Glutamatergic neuron (in vitro differentiated cells): ENCODE measurements around the gene AHNAK2. TPM values are rescaled to one million over a fixed set of nuclear protein-coding genes. Genes with fewer than 3 reads are reported as not detected.

Experiments used
- DNase-seq: peaks from one replicate; pipeline ENCODE4 v3.0.0; 2022
- H3K27ac Mint-ChIP-seq: one replicate; pipeline ENCODE4 v1.8.0; 2020; ENCODE audit warnings: mild to moderate bottlenecking, mixed read lengths, inconsistent platforms; ENCODE audit not compliant: unreplicated experiment
- H3K27me3 Mint-ChIP-seq: one replicate; pipeline ENCODE4 v1.8.0; 2020; ENCODE audit warnings: mild to moderate bottlenecking, moderate library complexity, mixed read lengths, inconsistent platforms; ENCODE audit not compliant: unreplicated experiment
- H3K36me3 Mint-ChIP-seq: one replicate; pipeline ENCODE4 v1.8.0; 2020; ENCODE audit warnings: mild to moderate bottlenecking, mixed read lengths, inconsistent platforms; ENCODE audit not compliant: unreplicated experiment
- H3K4me1 Mint-ChIP-seq: one replicate; pipeline ENCODE4 v1.8.0; 2020; ENCODE audit warnings: mild to moderate bottlenecking, low read depth, mixed read lengths, inconsistent platforms; ENCODE audit not compliant: unreplicated experiment
- H3K4me3 Mint-ChIP-seq: one replicate; pipeline ENCODE4 v1.8.0; 2020; ENCODE audit warnings: mild to moderate bottlenecking, mixed read lengths, inconsistent platforms; ENCODE audit not compliant: unreplicated experiment
- H3K9me3 Mint-ChIP-seq: one replicate; pipeline ENCODE4 v1.8.0; 2020; ENCODE audit warnings: mild to moderate bottlenecking, moderate library complexity, mixed read lengths, inconsistent platforms; ENCODE audit not compliant: unreplicated experiment
- CTCF ChIP-seq: fragments of 200-600 bp; sonication (generic); IDR thresholded peaks from one replicate; pipeline ENCODE4 v1.5.0; 2021; ENCODE audit not compliant: partially characterized antibody, unreplicated experiment
- total RNA-seq: library from RNA; stranded (reverse); fragmentation: NEBNext Ultra II Directional; extraction: Animal tissue kit (Norgen Biotek cat#: 25700); gene quantifications from one replicate; pipeline ENCODE4 v1.2.1, GENCODE V29; 2021; ENCODE audit not compliant: unreplicated experiment

AHNAK2 gene
- total RNA-seq, 1 donor from 2014 or later: 44.8 TPM

DNA sequence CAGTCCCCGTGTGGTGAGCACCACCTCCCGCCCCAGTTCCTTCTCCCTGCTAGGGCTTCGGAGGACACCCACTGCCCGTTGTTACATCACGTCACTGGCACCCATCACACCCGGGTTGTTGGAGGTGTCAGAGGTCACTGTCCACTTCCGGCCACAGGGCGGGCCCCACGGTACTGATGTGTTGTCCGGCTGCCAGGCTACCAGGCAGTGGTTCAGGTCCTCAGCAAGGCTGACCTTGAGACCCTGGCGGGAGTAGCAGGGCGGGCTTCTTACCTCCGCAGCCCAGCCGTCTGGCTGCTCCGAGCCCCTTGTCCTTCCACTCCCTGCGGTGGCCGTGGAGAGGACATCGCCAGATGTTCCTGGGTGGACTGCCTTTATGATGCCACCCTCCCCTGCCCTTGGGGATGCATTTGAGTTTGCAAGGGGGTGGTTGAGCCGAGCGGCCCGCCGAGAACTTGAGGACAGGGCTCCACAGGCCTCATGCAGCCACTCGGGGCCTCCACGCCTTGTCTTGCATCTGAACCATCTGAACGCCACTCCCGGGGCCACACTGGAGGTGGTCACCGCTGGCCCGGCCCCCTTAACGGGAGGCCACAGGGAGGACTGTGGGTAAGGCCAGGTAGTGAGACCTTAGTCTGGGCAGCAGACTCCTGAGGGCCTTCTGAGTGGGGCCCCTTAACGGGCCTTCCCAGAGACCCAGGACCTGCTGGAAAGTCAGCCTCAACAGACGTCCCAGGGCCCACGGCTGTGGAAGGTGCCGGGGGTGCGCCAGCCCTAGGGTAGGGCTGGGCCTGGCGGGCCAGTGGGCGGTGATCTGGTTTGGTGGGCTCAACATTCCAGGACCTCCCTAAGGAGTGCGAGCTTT lies 80.6 kb downstream of the AHNAK2 start:
- Mint-ChIP-seq H3K4me1 (peaks cover 12% of the 10 kb centered on the region), H3K4me3 (no peak overlapping the region), H3K36me3 (no peaks in the 10 kb centered on the region), H3K27ac (no peak overlapping the region), H3K9me3 (peaks cover 2% of the 10 kb centered on the region), H3K27me3 (no peaks in the 10 kb centered on the region)
- no peak for TF ChIP-seq CTCF
- DNase-seq: no peak

- Mint-ChIP-seq H3K36me3 (no peaks in the 10 kb centered on the region), H3K9me3 (peaks cover 5% of the 10 kb centered on the region), H3K27me3 (no peaks in the 10 kb centered on the region), H3K27ac (no peak overlapping the region), H3K4me3 (no peak overlapping the region), H3K4me1 (peaks cover 12% of the 10 kb centered on the region)
- no peak for TF ChIP-seq CTCF
- peak; percentile 18 for DNase-seq
Observed at GRCh38 chr14:104895786-104896661, 82.2 kb downstream of the AHNAK2 start.

GRCh38 chr14:104895207-104895785 lies 82.9 kb downstream of the AHNAK2 start:
- H3K36me3 Mint-ChIP-seq: no peaks in the 10 kb centered on the region
- no peak overlapping the region for H3K27ac Mint-ChIP-seq
- H3K9me3 Mint-ChIP-seq: peaks cover 5% of the 10 kb centered on the region
- no peak for DNase-seq
- no peak overlapping the region for H3K4me3 Mint-ChIP-seq
- no peaks in the 10 kb centered on the region for H3K27me3 Mint-ChIP-seq
- no peak for TF ChIP-seq CTCF
- H3K4me1 Mint-ChIP-seq: peaks cover 12% of the 10 kb centered on the region

DNA sequence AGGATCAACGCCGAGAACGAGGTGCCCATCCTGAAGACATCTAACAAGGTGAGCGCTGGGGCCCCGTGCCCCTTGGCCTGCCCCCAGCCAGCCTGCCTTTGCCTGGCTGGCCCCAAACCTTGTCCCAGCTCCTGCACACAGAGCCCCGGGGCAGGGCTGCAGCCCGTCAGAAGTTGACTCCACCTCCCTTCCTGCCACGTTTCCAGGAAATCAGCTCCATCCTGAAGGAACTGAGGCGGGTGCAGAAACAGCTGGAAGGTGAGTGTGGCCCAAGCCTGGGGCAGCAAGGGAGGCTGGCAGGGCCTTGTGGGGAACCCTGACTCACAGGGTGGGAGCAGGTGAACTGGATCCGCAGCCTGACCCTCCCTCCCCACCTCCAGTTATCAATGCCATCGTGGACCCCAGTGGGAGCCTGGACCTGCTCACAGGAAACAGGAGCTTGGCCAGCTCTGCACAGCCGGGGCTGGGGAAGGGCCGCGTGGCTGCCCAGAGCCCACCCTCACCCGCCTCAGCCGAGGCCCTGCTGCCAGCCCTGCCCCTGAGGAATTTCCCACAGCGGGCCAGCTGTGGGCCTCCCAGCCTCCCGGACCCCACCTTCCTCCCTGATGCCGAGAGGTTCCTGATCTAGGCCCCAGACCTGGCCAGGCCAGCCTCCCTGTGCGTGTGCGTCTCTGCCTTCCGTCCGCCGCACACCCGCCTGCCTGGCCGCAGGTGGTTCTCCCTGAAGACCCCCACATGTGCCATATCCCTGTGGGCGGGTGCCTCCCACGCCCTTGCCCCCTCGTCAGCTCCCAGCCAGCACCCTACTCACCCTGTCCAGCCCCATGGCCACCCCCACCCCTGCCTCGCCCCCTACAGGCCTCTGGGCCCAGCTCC lies 83.6 kb downstream of the AHNAK2 start:
- no peaks in the 10 kb centered on the region for H3K36me3 Mint-ChIP-seq
- H3K27me3 Mint-ChIP-seq: no peaks in the 10 kb centered on the region

More for the DNA sequence above, 83.6 kb downstream of the AHNAK2 start:
- TF ChIP-seq CTCF: no peak
- peaks cover 12% of the 10 kb centered on the region for H3K4me1 Mint-ChIP-seq
- DNase-seq: no peak
- H3K4me3 Mint-ChIP-seq: no peak overlapping the region
- no peak overlapping the region for H3K27ac Mint-ChIP-seq
- peaks cover 5% of the 10 kb centered on the region for H3K9me3 Mint-ChIP-seq
